Epithelial cell of prostate (primary cell): ENCODE data around the gene BBOX1.
"Not testable (repeated sequence)": the region's sequence is repeated elsewhere in the genome, so short reads cannot be mapped to it uniquely, and the experiment has no call there.

ENCODE experiments used
- DNase-seq: peaks from one replicate; pipeline ENCODE4 v3.0.0-alpha.2; 2011; ENCODE audit warnings: low read depth, low spot score
- H3K27ac ChIP-seq: fragments of 450-650 bp; 2 replicates; pipeline ENCODE4 v1.5.1; 2017; ENCODE audit warnings: mild to moderate bottlenecking

Gene BBOX1

DNA sequence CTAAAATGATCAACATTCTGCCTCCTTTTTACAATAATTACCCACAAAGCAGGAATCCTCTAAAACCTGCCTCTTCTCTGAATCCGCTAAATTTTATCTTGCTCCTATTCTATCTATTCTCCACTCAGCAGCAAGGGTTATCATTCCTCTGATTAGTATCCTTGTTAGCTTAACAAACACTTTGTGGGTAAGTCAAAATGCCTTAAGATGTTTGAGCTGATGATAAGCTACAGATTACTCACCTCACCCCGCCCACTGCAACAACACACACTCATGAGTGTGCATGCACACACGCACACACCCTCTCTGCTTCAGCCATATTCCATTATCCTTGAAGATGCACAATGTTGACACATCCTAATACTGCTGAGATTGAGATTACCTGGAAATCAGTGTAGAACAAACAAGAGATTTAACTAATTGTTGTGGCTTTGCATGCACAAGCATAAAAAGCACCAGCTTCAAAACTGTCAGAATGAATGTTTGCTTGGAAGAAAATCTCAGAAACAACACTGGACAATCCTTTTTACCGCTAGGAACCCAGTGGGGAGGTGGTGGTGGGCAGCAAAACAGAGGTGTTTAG lies 130.9 kb downstream of the BBOX1 start:
- DNase-seq = peak; percentile 33
- peak overlapping the region; percentile 75 for H3K27ac ChIP-seq

- no peak for DNase-seq
- H3K27ac ChIP-seq = peak overlapping the region; percentile 75
Observed at GRCh38 chr11:27173545-27173944, 132.9 kb downstream of the BBOX1 start.

DNA sequence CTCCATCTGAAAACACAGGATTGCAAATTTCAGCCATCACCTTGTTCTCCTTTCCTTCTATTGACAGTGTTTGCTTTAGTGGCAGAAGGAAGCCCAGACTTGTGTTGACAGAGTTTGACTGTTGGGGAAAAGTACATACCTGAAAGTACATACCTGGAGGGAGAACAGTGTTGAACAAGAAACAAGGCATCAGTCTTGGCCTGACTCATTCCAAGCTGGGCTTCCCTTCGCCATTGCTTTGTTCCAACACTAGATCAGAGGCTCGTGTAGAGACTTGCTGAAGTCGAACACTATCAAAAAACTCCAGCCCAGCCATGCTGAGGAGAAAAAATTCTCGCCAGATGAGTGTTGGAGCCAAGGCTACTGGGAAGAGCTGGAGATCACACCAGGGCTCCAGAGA lies 133.4 kb downstream of the BBOX1 start:
- H3K27ac ChIP-seq = peak overlapping the region; percentile 75
- peak; percentile 94 for DNase-seq

- H3K27ac ChIP-seq = peak overlapping the region; percentile 75
- no peak for DNase-seq
Observed at GRCh38 chr11:27174672-27175210, 134.1 kb downstream of the BBOX1 start.

DNA sequence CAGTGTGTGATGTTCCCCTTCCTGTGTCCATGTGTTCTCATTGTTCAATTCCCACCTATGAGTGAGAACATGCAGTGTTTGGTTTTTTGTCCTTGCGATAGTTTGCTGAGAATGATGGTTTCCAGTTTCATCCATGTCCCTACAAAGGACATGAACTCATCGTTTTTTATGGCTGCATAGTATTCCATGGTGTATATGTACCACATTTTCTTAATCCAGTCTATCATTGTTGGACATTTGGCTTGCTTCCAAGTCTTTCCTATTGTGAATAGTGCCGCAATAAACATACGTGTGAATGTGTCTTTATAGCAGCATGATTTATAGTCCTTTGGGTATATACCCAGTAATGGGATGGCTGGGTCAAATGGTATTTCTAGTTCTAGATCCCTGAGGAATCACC lies 134.9 kb downstream of the BBOX1 start:
- H3K27ac ChIP-seq, DNase-seq: not testable (repeated sequence)
